ENCODE measurements around the gene CDH4.
"Not testable (repeated sequence)": the region's sequence is repeated elsewhere in the genome, so short reads cannot be mapped to it uniquely, and the experiment has no call there.

The CDH4 gene

DNA sequence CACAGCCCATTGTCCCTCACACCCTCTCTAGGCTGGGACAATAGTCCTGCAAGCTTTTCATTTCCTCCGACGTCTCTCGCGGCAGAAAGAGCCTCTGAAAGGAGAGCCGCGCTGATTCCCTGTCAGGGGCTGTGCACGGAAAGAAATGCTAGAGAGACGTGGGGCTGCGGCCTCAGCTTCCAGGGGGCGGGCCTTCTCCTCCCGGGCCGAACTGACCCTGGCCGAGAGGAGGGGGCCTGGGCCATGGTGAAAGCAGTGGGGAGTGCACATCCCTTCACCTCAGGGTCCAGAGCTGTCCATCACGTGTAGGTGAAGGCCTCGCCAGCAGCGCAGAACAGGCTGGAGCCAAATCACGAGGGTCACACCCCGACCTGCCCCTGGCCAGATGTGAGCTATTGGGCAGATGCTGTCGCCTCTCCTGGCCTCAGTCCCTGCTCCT lies 593.2 kb downstream of the CDH4 start:
- in situ Hi-C loops (cut with MboI; ENCODE audit: low sequenced_read_pairs), result no loop called here

DNA sequence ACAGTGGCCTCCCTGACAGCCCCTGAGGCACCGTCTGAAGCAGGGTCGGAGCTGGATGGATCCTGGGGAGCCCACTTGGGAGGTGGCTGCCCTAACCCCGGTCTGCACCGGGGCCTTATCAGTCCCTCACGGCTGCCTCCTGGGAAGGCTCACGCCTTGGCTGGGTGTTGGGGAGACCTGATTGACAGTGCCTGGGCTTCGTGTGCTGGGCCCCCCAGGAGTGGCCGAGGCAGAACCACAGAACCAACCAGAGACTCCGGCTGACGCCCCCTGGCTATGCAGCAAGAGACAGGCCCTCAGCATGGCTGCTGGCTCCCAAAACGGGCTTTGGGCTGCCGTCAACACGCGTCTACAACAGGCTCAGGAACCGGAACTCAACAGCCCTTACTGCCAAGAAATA lies 594.0 kb downstream of the CDH4 start:
- in situ Hi-C loops (cut with MboI; ENCODE audit: low sequenced_read_pairs), result no loop called here

GRCh38 chr20:61846741-61847419 lies 594.8 kb downstream of the CDH4 start:
- in situ Hi-C loops (cut with MboI; ENCODE audit: low sequenced_read_pairs), result no loop called here

- in situ Hi-C loops (cut with MboI; ENCODE audit: low sequenced_read_pairs), result no loop called here
These were observed 595.3 kb downstream of the CDH4 start for GRCh38 chr20:61847420-61847748.

DNA sequence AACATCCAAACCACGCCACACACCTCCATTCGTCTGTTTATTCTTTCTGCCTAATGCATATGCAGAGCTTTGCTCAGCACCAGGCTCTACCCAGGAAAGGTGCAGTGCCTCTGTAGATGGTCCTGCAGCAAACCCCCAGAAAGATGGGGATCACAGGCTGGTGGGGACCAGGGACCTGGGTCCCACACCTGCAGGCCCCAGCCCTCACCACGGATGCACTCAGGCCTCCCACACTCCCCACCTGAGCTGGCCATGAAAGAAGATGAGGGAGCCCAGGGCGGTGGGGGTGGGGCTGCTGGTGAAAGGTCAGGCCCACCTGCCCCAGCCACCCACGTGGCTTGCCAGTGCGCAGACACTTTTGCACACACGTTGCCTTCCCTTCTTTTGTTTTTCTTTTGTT lies 595.9 kb downstream of the CDH4 start:
- in situ Hi-C loops (cut with MboI; ENCODE audit: low sequenced_read_pairs), result no loop called here

GRCh38 chr20:61848851-61849250 lies 596.8 kb downstream of the CDH4 start:
- in situ Hi-C loops (cut with MboI; ENCODE audit: low sequenced_read_pairs), result no loop called here

DNA sequence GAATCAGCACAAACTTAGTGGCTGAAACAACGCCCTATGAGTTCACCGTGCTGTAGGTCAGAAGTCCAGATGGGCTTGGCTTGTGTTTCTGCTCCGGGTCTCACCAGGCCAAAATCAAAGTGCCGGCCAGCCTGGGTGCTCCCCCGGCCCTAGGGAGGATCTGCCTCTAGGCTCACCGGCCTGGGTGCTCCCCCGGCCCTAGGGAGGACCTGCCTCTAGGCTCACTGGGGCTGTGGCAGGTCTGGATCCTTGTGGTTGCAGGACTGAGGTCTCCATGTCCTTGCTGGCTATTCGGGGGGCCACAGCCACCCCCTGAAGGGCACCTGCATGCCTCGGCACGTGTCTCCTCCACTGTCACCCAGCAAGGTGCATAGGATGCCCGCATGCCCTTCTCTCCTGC lies 597.3 kb downstream of the CDH4 start:
- in situ Hi-C loops (cut with MboI; ENCODE audit: low sequenced_read_pairs), result no loop called here

- in situ Hi-C loops (cut with MboI; ENCODE audit: low sequenced_read_pairs), result no loop called here
These were observed 597.8 kb downstream of the CDH4 start for GRCh38 chr20:61849822-61850221.

GRCh38 chr20:61850457-61850856 lies 598.4 kb downstream of the CDH4 start:
- in situ Hi-C loops (cut with MboI; ENCODE audit: low sequenced_read_pairs), result no loop called here

- in situ Hi-C loops (cut with MboI; ENCODE audit: low sequenced_read_pairs), result no loop called here
These were observed 599.2 kb downstream of the CDH4 start for GRCh38 chr20:61850926-61851900.

GRCh38 chr20:61852268-61853072 lies 600.4 kb downstream of the CDH4 start:
- in situ Hi-C loops (cut with MboI; ENCODE audit: low sequenced_read_pairs), result no loop called here

DNA sequence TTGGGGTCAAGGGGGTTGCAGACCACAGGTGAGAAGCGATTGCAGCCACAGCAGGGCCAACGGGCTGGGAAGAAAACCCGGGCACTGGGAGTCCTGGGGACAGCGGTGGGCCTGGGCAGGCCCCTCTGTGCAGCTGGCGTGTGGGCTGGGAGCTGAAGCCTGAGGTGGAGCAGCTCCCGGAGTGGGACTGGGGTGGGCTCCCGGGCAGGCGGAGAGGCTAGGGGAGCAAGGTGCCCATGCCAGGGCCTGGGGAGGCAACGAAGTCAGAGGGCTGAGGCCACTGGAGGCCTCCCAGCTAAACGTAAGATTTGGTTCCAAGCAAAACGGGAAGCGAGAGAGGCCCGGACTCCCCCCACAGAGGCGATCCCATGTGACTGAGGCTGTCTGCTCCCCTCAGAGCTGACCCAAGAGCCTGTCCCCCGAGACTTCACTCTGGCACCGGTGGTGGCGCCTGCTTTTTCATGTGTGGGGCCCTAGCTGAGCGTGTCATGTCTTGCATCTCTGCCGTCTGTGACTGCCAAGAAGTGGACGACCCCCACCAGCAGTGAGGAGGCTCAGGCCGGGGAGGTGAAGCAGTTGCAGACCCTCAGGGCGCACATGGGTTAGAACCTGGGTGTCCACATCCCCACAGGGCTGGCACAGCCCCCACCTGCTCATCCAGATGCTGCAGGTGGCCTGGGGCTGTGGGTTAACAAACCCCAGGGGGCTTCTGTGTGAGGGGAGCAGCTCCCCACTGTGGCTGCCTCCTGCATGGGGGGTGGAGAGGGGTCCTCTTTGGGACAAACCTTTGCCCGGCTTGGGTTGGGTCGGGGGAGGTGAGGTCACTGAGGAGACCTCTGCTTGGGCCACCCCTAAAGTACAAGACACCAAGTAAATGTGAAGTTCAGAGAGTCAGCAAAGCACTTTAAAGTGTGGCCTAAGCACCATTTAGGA lies 601.3 kb downstream of the CDH4 start:
- in situ Hi-C loops (cut with MboI; ENCODE audit: low sequenced_read_pairs), result no loop called here

GRCh38 chr20:61854538-61854937 lies 602.5 kb downstream of the CDH4 start:
- in situ Hi-C loops (cut with MboI; ENCODE audit: low sequenced_read_pairs), result not testable (repeated sequence)

- in situ Hi-C loops (cut with MboI; ENCODE audit: low sequenced_read_pairs), result no loop called here
These were observed 603.2 kb downstream of the CDH4 start for GRCh38 chr20:61855286-61855685.

DNA sequence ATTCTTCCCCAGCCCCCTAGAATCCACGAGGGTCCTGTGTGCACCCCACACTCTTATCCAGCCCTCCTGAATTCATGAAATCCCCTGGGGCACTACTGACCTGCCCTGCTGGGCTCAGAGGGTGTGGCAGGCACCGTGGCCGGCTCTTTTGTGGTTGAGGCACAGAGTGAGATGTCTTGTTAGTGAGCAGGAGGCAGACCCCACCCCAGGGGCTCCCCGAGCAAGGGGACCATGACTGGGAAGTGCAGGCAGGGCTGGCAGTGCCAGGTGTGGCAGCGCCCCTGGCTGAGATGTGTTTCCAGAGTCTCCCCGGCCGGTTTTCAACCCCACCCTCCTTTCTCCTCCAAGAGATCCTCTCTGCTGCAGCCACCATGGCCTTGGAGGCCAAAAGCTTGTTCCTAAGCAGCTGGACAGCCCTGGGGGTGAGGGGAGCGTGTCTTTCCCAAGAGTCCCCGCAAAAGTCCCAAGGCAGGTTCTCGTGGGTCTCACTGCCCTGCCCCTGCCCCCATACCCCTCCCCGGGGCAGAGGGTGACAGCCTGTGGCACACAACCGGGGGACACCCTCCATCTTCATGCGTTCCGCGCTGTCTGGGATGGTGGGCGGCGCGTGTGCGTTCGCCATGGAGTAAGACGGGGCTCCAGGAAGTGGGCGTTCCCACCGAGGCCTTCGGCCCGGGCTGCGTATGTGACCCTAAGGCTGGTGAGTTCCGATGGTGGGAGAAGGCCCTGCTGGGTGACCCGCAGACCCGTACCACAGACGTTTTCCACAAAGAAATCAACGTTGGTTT lies 604.8 kb downstream of the CDH4 start:
- in situ Hi-C loops (cut with MboI; ENCODE audit: low sequenced_read_pairs), result no loop called here

DNA sequence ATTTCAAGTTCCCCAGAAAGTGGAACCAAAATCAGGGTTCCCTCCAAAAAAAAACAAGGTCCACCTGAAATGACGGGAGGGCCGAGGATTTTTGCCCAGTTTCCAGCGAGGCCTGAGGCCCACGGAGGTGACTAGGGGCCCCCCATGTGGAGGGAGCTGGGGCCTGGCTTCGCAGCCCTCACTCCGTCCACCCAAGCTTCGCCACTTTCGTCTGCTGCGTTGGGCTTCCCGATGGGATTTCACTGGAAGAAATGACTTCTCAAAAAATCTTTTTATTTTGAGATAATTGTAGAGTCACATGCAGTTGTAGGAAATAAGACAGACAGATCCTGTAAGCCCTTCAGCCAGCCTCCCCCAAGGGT lies 605.3 kb downstream of the CDH4 start:
- in situ Hi-C loops (cut with MboI; ENCODE audit: low sequenced_read_pairs), result no loop called here

- in situ Hi-C loops (cut with MboI; ENCODE audit: low sequenced_read_pairs), result no loop called here
These were observed 605.8 kb downstream of the CDH4 start for GRCh38 chr20:61857884-61858283.

- in situ Hi-C loops (cut with MboI; ENCODE audit: low sequenced_read_pairs), result no loop called here
These were observed 607.7 kb downstream of the CDH4 start for GRCh38 chr20:61859767-61860166.

- in situ Hi-C loops (cut with MboI; ENCODE audit: low sequenced_read_pairs), result no loop called here
These were observed 608.4 kb downstream of the CDH4 start for GRCh38 chr20:61860260-61860987.

Measured in HL-60/S4 treated with phorbol 12-myristate 13-acetate at 8.2 ng/mL for 4 days and 3 days (cell line).